GM23338 (cell line): ENCODE data around the gene COX17.

Experiments
- CREB1 ChIP-seq: fragments of 250-450 bp; sonication (Bioruptor Pico); IDR thresholded peaks from 2 replicates; pipeline ENCODE4 v1.5.0; 2020; ENCODE audit warnings: low read depth, mild to moderate bottlenecking, moderate library complexity
- CTCF ChIP-seq, 2 experiments: fragments of 200-600 bp in 1 of 2; sonication (generic) in 1 of 2; conservative IDR thresholded peaks; 2 replicates each; pipeline versions ENCODE4 v1.5.1 to v1.6.1; 2016 to 2017; ENCODE audit warnings: antibody characterized with exemption in 2 of 2, low read depth in 2 of 2, mild to moderate bottlenecking in 2 of 2, moderate library complexity in 1 of 2
- ETS1 ChIP-seq: IDR thresholded peaks from 2 replicates; pipeline ENCODE4 v1.6.1; 2016; ENCODE audit warnings: antibody characterized with exemption
- EZH2 ChIP-seq: fragments of 200-600 bp; sonication (generic); IDR thresholded peaks from one replicate; pipeline ENCODE4 v1.8.0; 2017; ENCODE audit warnings: antibody characterized with exemption, mild to moderate bottlenecking, low read depth; ENCODE audit not compliant: unreplicated experiment
- EZH2phosphoT487 ChIP-seq: fragments of 200-600 bp; sonication (generic); IDR thresholded peaks from one replicate; pipeline ENCODE4 v1.8.1; 2018; ENCODE audit warnings: antibody characterized with exemption; ENCODE audit not compliant: unreplicated experiment
- JUNB ChIP-seq: IDR thresholded peaks from one replicate; pipeline ENCODE4 v1.6.1; 2016; ENCODE audit warnings: antibody characterized with exemption; ENCODE audit not compliant: unreplicated experiment
- NANOG ChIP-seq: IDR thresholded peaks from 2 replicates; pipeline ENCODE4 v1.6.1; 2016; ENCODE audit warnings: antibody characterized with exemption, borderline replicate concordance
- POLR2AphosphoS5 ChIP-seq: IDR thresholded peaks from 2 replicates; pipeline ENCODE4 v1.6.1; 2016; ENCODE audit warnings: antibody characterized with exemption, low read depth
- REST ChIP-seq: IDR thresholded peaks from one replicate; pipeline ENCODE4 v1.6.1; 2018; ENCODE audit warnings: antibody characterized with exemption; ENCODE audit not compliant: unreplicated experiment
- STAT1 ChIP-seq: IDR thresholded peaks from one replicate; pipeline ENCODE4 v1.6.1; 2016; ENCODE audit warnings: antibody characterized with exemption; ENCODE audit not compliant: unreplicated experiment
- ZNF114 ChIP-seq: fragments of 250-450 bp; sonication (Bioruptor Pico); IDR thresholded peaks from 2 replicates; pipeline ENCODE4 v1.5.0; 2020; ENCODE audit warnings: mild to moderate bottlenecking, moderate library complexity
- ZNF331 ChIP-seq: fragments of 250-450 bp; sonication (Bioruptor Pico); IDR thresholded peaks from 2 replicates; pipeline ENCODE4 v1.5.0; 2020; ENCODE audit warnings: low read depth, mild to moderate bottlenecking, moderate library complexity
- ZNF462 ChIP-seq: fragments of 250-450 bp; sonication (Bioruptor Pico); IDR thresholded peaks from 2 replicates; pipeline ENCODE4 v1.5.0; 2020; ENCODE audit warnings: mild to moderate bottlenecking, moderate library complexity

GRCh38 chr3:119659606-119660291 lies 17.5 kb downstream of the COX17 start:
- TF ChIP-seq CTCF (conservative IDR thresholded peaks at IDR 0.05; ENCODE audit: low read depth in 2 of 2) (no peak), POLR2AphosphoS5 (no peak), REST (no peak), EZH2phosphoT487 (no peak), ETS1 (no peak), CREB1 (CRISPR knock-in tag) (no peak), ZNF114 (no peak), EZH2 (no peak), JUNB (no peak), ZNF331 (CRISPR knock-in tag) (no peak), STAT1 (no peak), NANOG (no peak), ZNF462 (CRISPR knock-in tag) (no peak)
